Measurements from ENCODE around the gene EFNA2. TPM values are rescaled to one million over a fixed set of nuclear protein-coding genes. Genes with fewer than 3 reads are reported as not detected.

Gene EFNA2
- total and polyA plus RNA-seq, 2 of the 4 experiments (the other 2 are of a cell fraction) = not detected

GRCh38 chr19:1304197-1304924 is 18.7 kb downstream of the EFNA2 start:
- 82% methylated on average over 13 of the region's 28 CpGs; no CpG with 5 or more reads in 1 of the 2 experiments for WGBS, 2 experiments (ENCODE audit: extremely low coverage in 2 of 2, insufficient read length in 1 of 2)
- no peak overlapping the region for H4K91ac ChIP-seq (ENCODE audit: insufficient read depth, low read depth, low read length)
- ChIA-PET POLR2A (ENCODE audit: unreplicated experiment) (interaction anchor here (0.6 kb wide), 1 partner anchor 355 kb away, joined by 28 read pairs; no protein-coding TSS in a partner anchor), CTCF (no interaction called here)
- H3K56ac ChIP-seq (ENCODE audit: extremely low read depth, insufficient read depth, low read length) = no peak overlapping the region
- no peak overlapping the region for H4K8ac ChIP-seq (ENCODE audit: low read depth in 2 of 2, low read length in 2 of 2)
- in situ Hi-C loops (cut with MboI; ENCODE audit: low sequenced_read_pairs) (no loop called here), dilution Hi-C loops (cut with HindIII; ENCODE audit: low sequenced_read_pairs, unreplicated experiment) (no loop called here), intact Hi-C loops (cut with micrococcal nuclease) (no loop called here)
- H3K4me2 ChIP-seq (ENCODE audit: low read depth, low read length) = no peak overlapping the region
- BruUV-seq (replicated peaks) = no TSS peak
- H3K4me1 ChIP-seq (ENCODE audit: control insufficient read depth, insufficient read depth, low read length) = no peaks in the 10 kb centered on the region
- H3K36me3 ChIP-seq (ENCODE audit: control insufficient read depth, insufficient read depth, low read length) = no peaks in the 10 kb centered on the region
- no peaks in the 10 kb centered on the region for H3K9me3 ChIP-seq (ENCODE audit: control insufficient read depth, insufficient read depth, low read length)
- H3K9ac ChIP-seq (ENCODE audit: low read depth, low read length) = no peak overlapping the region
- no peaks in the 10 kb centered on the region for H3K79me1 ChIP-seq (ENCODE audit: low read depth in 1 of 2, low read length in 2 of 2)
- peaks cover 2% of the 10 kb centered on the region; the same call in 1 of the 2 replicates for H3K27me3 ChIP-seq (ENCODE audit: control insufficient read depth, insufficient read depth, low read length)
- H3K4ac ChIP-seq (ENCODE audit: low read depth, low read length) = no peak overlapping the region
- H3K23ac ChIP-seq (ENCODE audit: low read depth, low read length) = no peak overlapping the region
- no peak overlapping the region for H3K14ac ChIP-seq (replicated peaks; ENCODE audit: low read depth, low read length)
- H3K4me3 ChIP-seq (ENCODE audit: insufficient read depth, low read depth, low read length) = no peak overlapping the region
- no peak overlapping the region for H2AFZ ChIP-seq (replicated peaks; ENCODE audit: low read length, poor library complexity)
- no peak overlapping the region for H2BK5ac ChIP-seq (ENCODE audit: low read depth, low read length, poor library complexity, severe bottlenecking)
- H2AK5ac ChIP-seq (ENCODE audit: low read depth, low read length) = no peak overlapping the region
- no peak overlapping the region for H2BK120ac ChIP-seq (ENCODE audit: low read depth, low read length)
- no peak overlapping the region for H3K18ac ChIP-seq (ENCODE audit: low read depth, low read length)
- no peak for ATAC-seq (ENCODE audit: low read depth)
- no peak overlapping the region for H2BK15ac ChIP-seq (ENCODE audit: low read depth, low read length)
- H2BK20ac ChIP-seq (ENCODE audit: low read depth, low read length) = no peak overlapping the region
- TF ChIP-seq MAFK (IDR thresholded peaks at IDR 0.05; ENCODE audit: low read depth, low read length) (no peak), RAD21 (IDR thresholded peaks at IDR 0.05; ENCODE audit: low read length) (no peak), SMC3 (IDR thresholded peaks at IDR 0.05; ENCODE audit: low read depth, low read length) (no peak), USF2 (IDR thresholded peaks at IDR 0.05; ENCODE audit: low read depth, low read length) (no peak), POLR2A (IDR thresholded peaks at IDR 0.05; ENCODE audit: low read depth, low read length) (no peak), MAZ (IDR thresholded peaks at IDR 0.05; ENCODE audit: borderline replicate concordance, low read depth, low read length) (no peak), ELK1 (IDR thresholded peaks at IDR 0.05; ENCODE audit: borderline replicate concordance, low read depth, low read length) (no peak), BHLHE40 (IDR thresholded peaks at IDR 0.05; ENCODE audit: low read depth, low read length) (no peak), CEBPB (IDR thresholded peaks at IDR 0.05; ENCODE audit: low read depth, low read length) (no peak), RFX5 (IDR thresholded peaks at IDR 0.05; ENCODE audit: low read depth, low read length) (no peak), NFE2L2 (IDR thresholded peaks at IDR 0.05; ENCODE audit: low read depth, low read length) (no peak), CHD1 (IDR thresholded peaks at IDR 0.05; ENCODE audit: low read depth, low read length) (no peak), MXI1 (IDR thresholded peaks at IDR 0.05; ENCODE audit: borderline replicate concordance, low read depth, low read length) (no peak), CTCF (conservative IDR thresholded peaks at IDR 0.05; ENCODE audit: low read depth, low read length) (no peak), FOS (IDR thresholded peaks at IDR 0.05; ENCODE audit: low read depth, low read length) (no peak), RCOR1 (IDR thresholded peaks at IDR 0.05; ENCODE audit: insufficient replicate concordance, low read length) (no peak)
- no peak overlapping the region for H2AK9ac ChIP-seq (replicated peaks; ENCODE audit: low read depth, low read length, poor library complexity)
- no peaks in the 10 kb centered on the region for H3K9me1 ChIP-seq (ENCODE audit: insufficient read depth, low read length)
- no peak for DNase-seq
- no peak overlapping the region for H4K5ac ChIP-seq (ENCODE audit: low read depth, low read length)
- H4K20me1 ChIP-seq (ENCODE audit: insufficient read depth, low read length) = no peaks in the 10 kb centered on the region
- H3K27ac ChIP-seq (ENCODE audit: insufficient read depth, low read length) = no peak overlapping the region

All from IMR-90 (cell line).